ENCODE results near the gene GNB1L. TPM values are rescaled to one million over a fixed set of nuclear protein-coding genes. Genes with fewer than 3 reads are reported as not detected.

The GNB1L gene
- total and polyA plus RNA-seq, 7 experiments from 2014 or later, result 4.2 to 20.8 (median 10.6) TPM

GRCh38 chr22:19896665-19897355, 42.1 kb upstream of the GNB1L start:
- Mint-ChIP-seq H3K4me1 (peaks cover 18 to 61% (median 58%) of the 10 kb centered on the region in 7 donors), H3K27ac (peak overlapping the region in 8 of 9 donors; percentile 75 to 100 (median 92)), H3K27me3 (no peaks in the 10 kb centered on the region), H3K4me3 (peak overlapping the region in 8 of 10 donors; percentile 16 to 61 (median 48)), H3K36me3 (peaks cover 0 to 20% (median 5%) of the 10 kb centered on the region in 5 donors), H3K9me3 (no peaks in the 10 kb centered on the region)
- no peak overlapping the region for H3K4me3 ChIP-seq (ENCODE audit: low read length)
- no peaks in the 10 kb centered on the region for H3K27me3 ChIP-seq (ENCODE audit: control insufficient read depth in 2 of 2, insufficient read depth in 2 of 2, low read length in 2 of 2)
- ATAC-seq (peak; percentile 36), DNase-seq (peak in 7 of 9 donors; percentile 30 to 55 (median 46))
- H3K9me3 ChIP-seq (ENCODE audit: control insufficient read depth in 2 of 3, low read length in 3 of 3), result no peaks in the 10 kb centered on the region
- peaks cover 0 to 9% (median 2%) of the 10 kb centered on the region in 3 experiments for H3K36me3 ChIP-seq (ENCODE audit: control insufficient read depth in 2 of 3, insufficient read depth in 3 of 3, low read length in 3 of 3)
- peaks cover 15 to 57% of the 10 kb centered on the region in 2 donors for H3K4me1 ChIP-seq (ENCODE audit: control insufficient read depth in 2 of 2, insufficient read depth in 2 of 2, low read length in 2 of 2)
- intact Hi-C loops (cut with micrococcal nuclease), result no loop called here
- ChIA-PET POLR2A (interaction anchor here (0.5 to 2.5 kb wide), 9 partner anchors 8 to 140 kb away, joined by 3 to 20 read pairs (median 4); partner anchors contain the start of genes GNB1L and RTL10), CTCF (interaction anchor here (0.6 to 1.8 kb wide), 9 partner anchors 8 to 211 kb away, joined by 3 to 10 read pairs (median 3); partner anchors contain the start of gene GP1BB)
- peak overlapping the region; percentile 45 for H3K27ac ChIP-seq (ENCODE audit: low read depth, low read length)

GRCh38 chr22:19895160-19895849, 40.6 kb upstream of the GNB1L start:
- no peak overlapping the region for H3K4me3 ChIP-seq (ENCODE audit: low read length)
- peaks cover 29 to 73% (median 73%) of the 10 kb centered on the region in 7 donors for H3K4me1 Mint-ChIP-seq
- peaks cover 30 to 72% of the 10 kb centered on the region in 2 donors for H3K4me1 ChIP-seq (ENCODE audit: control insufficient read depth in 2 of 2, insufficient read depth in 2 of 2, low read length in 2 of 2)
- peaks cover 0 to 9% (median 2%) of the 10 kb centered on the region in 3 experiments for H3K36me3 ChIP-seq (ENCODE audit: control insufficient read depth in 2 of 3, insufficient read depth in 3 of 3, low read length in 3 of 3)
- CTCF ChIA-PET, result interaction anchor here (1.2 kb wide), 1 partner anchor 10 kb away, joined by 3 read pairs; no protein-coding TSS in a partner anchor
- POLR2A ChIA-PET, result interaction anchor here (0.9 to 2.5 kb wide), 3 partner anchors 12 to 44 kb away, joined by 3 to 20 read pairs (median 6); partner anchors contain the start of genes GNB1L and RTL10
- H3K9me3 Mint-ChIP-seq, result no peaks in the 10 kb centered on the region
- H3K9me3 ChIP-seq (ENCODE audit: control insufficient read depth in 2 of 3, low read length in 3 of 3), result no peaks in the 10 kb centered on the region
- no peaks in the 10 kb centered on the region for H3K27me3 ChIP-seq (ENCODE audit: control insufficient read depth in 2 of 2, insufficient read depth in 2 of 2, low read length in 2 of 2)
- H3K27me3 Mint-ChIP-seq, result no peaks in the 10 kb centered on the region
- peak overlapping the region in 8 of 9 donors; percentile 59 to 100 (median 92) for H3K27ac Mint-ChIP-seq
- peak overlapping the region; percentile 6 for H3K27ac ChIP-seq (ENCODE audit: low read depth, low read length)
- ATAC-seq (no peak), DNase-seq (peak in 2 of 9 donors; percentile 23 to 26)
- H3K36me3 Mint-ChIP-seq, result peaks cover 0 to 14% (median 3%) of the 10 kb centered on the region in 5 donors
- peak overlapping the region in 8 of 10 donors; percentile 16 to 61 (median 43) for H3K4me3 Mint-ChIP-seq
- intact Hi-C loops (cut with micrococcal nuclease), result no loop called here

GRCh38 chr22:19893363-19893762, 38.7 kb upstream of the GNB1L start:
- H3K9me3 ChIP-seq (ENCODE audit: control insufficient read depth in 2 of 3, low read length in 3 of 3), result no peaks in the 10 kb centered on the region
- intact Hi-C loops (cut with micrococcal nuclease), result loop anchor here (5.0 kb wide), 5 partner anchors 126 to 786 kb away; no protein-coding TSS in a partner anchor
- H3K27ac ChIP-seq (ENCODE audit: low read depth, low read length), result peak overlapping the region; percentile 84
- peak overlapping the region in 8 of 9 donors; percentile 94 to 100 (median 99) for H3K27ac Mint-ChIP-seq
- no peaks in the 10 kb centered on the region for H3K27me3 Mint-ChIP-seq
- ATAC-seq (no peak), DNase-seq (no peak)
- no peaks in the 10 kb centered on the region for H3K9me3 Mint-ChIP-seq
- no peak overlapping the region for H3K4me3 ChIP-seq (ENCODE audit: low read length)
- H3K4me1 ChIP-seq (ENCODE audit: control insufficient read depth in 2 of 2, insufficient read depth in 2 of 2, low read length in 2 of 2), result peaks cover 30 to 88% of the 10 kb centered on the region in 2 donors
- CTCF ChIA-PET, result no interaction called here
- peaks cover 32 to 88% (median 77%) of the 10 kb centered on the region in 7 donors for H3K4me1 Mint-ChIP-seq
- POLR2A ChIA-PET, result interaction anchor here (3.8 to 9.7 kb wide), 2 partner anchors 18 to 38 kb away, joined by 28 to 154 read pairs; partner anchors contain the start of genes GNB1L and RTL10
- H3K4me3 Mint-ChIP-seq, result peak overlapping the region in 9 of 10 donors; percentile 16 to 91 (median 83)
- H3K36me3 ChIP-seq (ENCODE audit: control insufficient read depth in 2 of 3, insufficient read depth in 3 of 3, low read length in 3 of 3), result peaks cover 0 to 2% (median 0%) of the 10 kb centered on the region in 3 experiments
- peaks cover 0 to 7% (median 0%) of the 10 kb centered on the region in 5 donors for H3K36me3 Mint-ChIP-seq
- no peaks in the 10 kb centered on the region for H3K27me3 ChIP-seq (ENCODE audit: control insufficient read depth in 2 of 2, insufficient read depth in 2 of 2, low read length in 2 of 2)

GRCh38 chr22:19892925-19893324, 38.3 kb upstream of the GNB1L start:
- peak overlapping the region; percentile 38 to 100 (median 99) for H3K27ac Mint-ChIP-seq
- no peaks in the 10 kb centered on the region for H3K9me3 Mint-ChIP-seq
- no peak for DNase-seq
- H3K36me3 ChIP-seq (ENCODE audit: control insufficient read depth in 2 of 3, insufficient read depth in 3 of 3, low read length in 3 of 3), result peaks cover 0 to 2% (median 0%) of the 10 kb centered on the region in 3 experiments
- H3K27me3 Mint-ChIP-seq, result no peaks in the 10 kb centered on the region
- ChIA-PET CTCF (interaction anchor here (1.0 to 3.4 kb wide), 5 partner anchors 13 to 162 kb away, joined by 3 to 16 read pairs (median 5); partner anchors contain the start of genes GNB1L and RTL10), POLR2A (interaction anchor here (1.1 to 9.7 kb wide), 6 partner anchors 18 to 572 kb away, joined by 3 to 154 read pairs (median 8); partner anchors contain the start of genes GNB1L and RTL10)
- peaks cover 32 to 92% (median 81%) of the 10 kb centered on the region in 7 donors for H3K4me1 Mint-ChIP-seq
- intact Hi-C loops (cut with micrococcal nuclease), result loop anchor here (5.0 kb wide), 5 partner anchors 126 to 786 kb away; no protein-coding TSS in a partner anchor
- peak overlapping the region in 9 of 10 donors; percentile 47 to 91 (median 85) for H3K4me3 Mint-ChIP-seq
- peak overlapping the region; percentile 84 for H3K27ac ChIP-seq (ENCODE audit: low read depth, low read length)
- peaks cover 0 to 7% (median 0%) of the 10 kb centered on the region in 5 donors for H3K36me3 Mint-ChIP-seq
- peaks cover 30 to 93% of the 10 kb centered on the region in 2 donors for H3K4me1 ChIP-seq (ENCODE audit: control insufficient read depth in 2 of 2, insufficient read depth in 2 of 2, low read length in 2 of 2)
- ATAC-seq, result no peak
- H3K4me3 ChIP-seq (ENCODE audit: low read length), result no peak overlapping the region
- no peaks in the 10 kb centered on the region for H3K27me3 ChIP-seq (ENCODE audit: control insufficient read depth in 2 of 2, insufficient read depth in 2 of 2, low read length in 2 of 2)
- H3K9me3 ChIP-seq (ENCODE audit: control insufficient read depth in 2 of 3, low read length in 3 of 3), result no peaks in the 10 kb centered on the region

GRCh38 chr22:19892257-19892879, 37.7 kb upstream of the GNB1L start:
- Histone ChIP-seq H3K27ac (ENCODE audit: low read depth, low read length) (peak overlapping the region; percentile 84), H3K36me3 (ENCODE audit: control insufficient read depth in 2 of 3, insufficient read depth in 3 of 3, low read length in 3 of 3) (no peaks in the 10 kb centered on the region), H3K9me3 (ENCODE audit: control insufficient read depth in 2 of 3, low read length in 3 of 3) (no peaks in the 10 kb centered on the region), H3K4me3 (ENCODE audit: low read length) (peak overlapping the region; percentile 67), H3K4me1 (ENCODE audit: control insufficient read depth in 2 of 2, insufficient read depth in 2 of 2, low read length in 2 of 2) (peaks cover 30 to 96% of the 10 kb centered on the region in 2 donors), H3K27me3 (ENCODE audit: control insufficient read depth in 2 of 2, insufficient read depth in 2 of 2, low read length in 2 of 2) (no peaks in the 10 kb centered on the region)
- ChIA-PET POLR2A (interaction anchor here (0.8 to 9.7 kb wide), 13 partner anchors 9 to 573 kb away, joined by 3 to 154 read pairs (median 4); partner anchors contain the start of genes GNB1L and RTL10), CTCF (interaction anchor here (1.0 to 3.4 kb wide), 8 partner anchors 13 to 162 kb away, joined by 3 to 16 read pairs (median 5); partner anchors contain the start of genes GNB1L and RTL10)
- Mint-ChIP-seq H3K4me1 (peaks cover 35 to 96% (median 84%) of the 10 kb centered on the region in 7 donors), H3K4me3 (peak overlapping the region; percentile 80 to 91 (median 86)), H3K9me3 (no peaks in the 10 kb centered on the region), H3K27ac (peak overlapping the region; percentile 92 to 100 (median 99)), H3K36me3 (peaks cover 0 to 6% (median 0%) of the 10 kb centered on the region in 5 donors), H3K27me3 (no peaks in the 10 kb centered on the region)
- intact Hi-C loops (cut with micrococcal nuclease), result loop anchor here (5.0 kb wide), 5 partner anchors 125 to 785 kb away; no protein-coding TSS in a partner anchor
- ATAC-seq (peak; percentile 52), DNase-seq (peak in 7 of 9 donors; percentile 52 to 71 (median 61))
